ENCODE data around the gene IL22RA2.

- TF ChIP-seq CTCF (IDR thresholded peaks at IDR 0.05), result no peak
- no peak for TF ChIP-seq REST (IDR thresholded peaks at IDR 0.05; ENCODE audit: low read depth, low read length)
- TF ChIP-seq SMC3 (IDR thresholded peaks at IDR 0.05; ENCODE audit: low read depth, low read length), result no peak
- TF ChIP-seq POLR2AphosphoS5 (IDR thresholded peaks at IDR 0.05; ENCODE audit: low read depth, low read length), result no peak
- no peak for TF ChIP-seq MAX (IDR thresholded peaks at IDR 0.05; ENCODE audit: low read depth)
Measured at GRCh38 chr6:137172734-137173431, 561 bp downstream of the IL22RA2 start.
